GM23248 (cell line): Measurements from ENCODE around the gene ACP6. TPM values are rescaled to one million over a fixed set of nuclear protein-coding genes. Genes with fewer than 3 reads are reported as not detected.

Experiments used
- DNase-seq: peaks from one replicate; pipeline ENCODE4 v3.0.0-alpha.2; 2015
- H2AFZ ChIP-seq: fragments of 200-600 bp; sonication (generic); 2 replicates; pipeline ENCODE4 v1.6.1; 2016; ENCODE audit warnings: antibody characterized with exemption
- H3F3A ChIP-seq: fragments of 200-600 bp; sonication (generic); 2 replicates; pipeline ENCODE4 v1.6.1; 2016; ENCODE audit warnings: mild to moderate bottlenecking, antibody characterized with exemption, mixed run types; ENCODE audit not compliant: insufficient read depth
- H3K27ac ChIP-seq: fragments of 200-600 bp; sonication (generic); 2 replicates; pipeline ENCODE4 v1.5.1; 2016; ENCODE audit warnings: mild to moderate bottlenecking
- H3K27me3 ChIP-seq: fragments of 200-600 bp; sonication (generic); replicated peaks from 2 replicates; pipeline ENCODE4 v1.6.1; 2016; ENCODE audit warnings: mild to moderate bottlenecking; ENCODE audit not compliant: insufficient read depth
- H3K36me3 ChIP-seq: fragments of 200-600 bp; sonication (generic); 2 replicates; pipeline ENCODE4 v1.6.1; 2016; ENCODE audit warnings: low read depth, mild to moderate bottlenecking
- H3K4me1 ChIP-seq: fragments of 200-600 bp; sonication (generic); 2 replicates; pipeline ENCODE4 v1.6.1; 2016; ENCODE audit warnings: mild to moderate bottlenecking; ENCODE audit not compliant: insufficient read depth
- H3K4me2 ChIP-seq: fragments of 200-600 bp; sonication (generic); one replicate; pipeline ENCODE4 v1.6.1; 2016; ENCODE audit warnings: mild to moderate bottlenecking; ENCODE audit not compliant: unreplicated experiment
- H3K4me3 ChIP-seq: fragments of 200-600 bp; sonication (generic); 2 replicates; pipeline ENCODE4 v1.5.1; 2016; ENCODE audit warnings: mild to moderate bottlenecking
- H3K79me2 ChIP-seq: fragments of 200-600 bp; sonication (generic); 2 replicates; pipeline ENCODE4 v1.6.1; 2016; ENCODE audit warnings: mild to moderate bottlenecking; ENCODE audit not compliant: insufficient read depth
- H3K9ac ChIP-seq: fragments of 200-600 bp; sonication (generic); 2 replicates; pipeline ENCODE4 v1.6.1; 2016; ENCODE audit warnings: mild to moderate bottlenecking
- H3K9me2 ChIP-seq: fragments of 200-600 bp; sonication (generic); 2 replicates; pipeline ENCODE4 v1.6.1; 2016; ENCODE audit warnings: mixed run types, mild to moderate bottlenecking, moderate library complexity; ENCODE audit not compliant: insufficient read depth
- H3K9me3 ChIP-seq: fragments of 200-600 bp; sonication (generic); one replicate; pipeline ENCODE4 v1.6.1; 2017; ENCODE audit warnings: low read depth
- H4K20me1 ChIP-seq: fragments of 200-600 bp; sonication (generic); 2 replicates; pipeline ENCODE4 v1.6.0; 2016; ENCODE audit not compliant: insufficient read depth
- EZH2 ChIP-seq: fragments of 200-600 bp; sonication (generic); IDR thresholded peaks from 2 replicates; pipeline ENCODE4 v1.6.1; 2018; ENCODE audit warnings: antibody characterized with exemption, mild to moderate bottlenecking; ENCODE audit not compliant: insufficient read depth, poor library complexity, severe bottlenecking
- EZH2phosphoT487 ChIP-seq: fragments of 200-600 bp; sonication (generic); IDR thresholded peaks from 2 replicates; pipeline ENCODE4 v1.6.1; 2018; ENCODE audit warnings: antibody characterized with exemption, moderate library complexity, mild to moderate bottlenecking, low read depth; ENCODE audit not compliant: insufficient read depth
- WGBS, 2 experiments: methylation state at CpG; one replicate each; pipeline ENCODE4 v1.1.6; 2015 to 2017; ENCODE audit warnings: low lambda C conversion rate in 2 of 2, low coverage in 1 of 2; ENCODE audit errors: missing lambda C conversion rate in 2 of 2; 5-methylcytosine and 5-hydroxymethylcytosine counted together
- in situ Hi-C: fragments of 300-500 bp; cut with MboI; formaldehyde crosslinking; loops from 2 replicates; pipeline ENCODE4 v1.15.0; 2020
- polyA plus RNA-seq: library from polyadenylated mRNA; unstranded; fragments of >200 nt; fragmentation: Nextera tagmentation; extraction: Ambion mirVana; gene quantifications from 2 replicates; pipeline ENCODE4 v1.2.1, GENCODE V29; 2016
- total RNA-seq: library from RNA; depleted of rRNA; stranded (reverse); fragments of >200 nt; shearing (Covaris generic); gene quantifications from 2 replicates; pipeline ENCODE4 v1.2.3, GENCODE V29; 2014; rRNA removed

Gene ACP6
- total RNA-seq (6.1 and 9.1 TPM in 2 replicates), polyA plus RNA-seq (9.3 and 11.0 TPM in 2 replicates)

DNA sequence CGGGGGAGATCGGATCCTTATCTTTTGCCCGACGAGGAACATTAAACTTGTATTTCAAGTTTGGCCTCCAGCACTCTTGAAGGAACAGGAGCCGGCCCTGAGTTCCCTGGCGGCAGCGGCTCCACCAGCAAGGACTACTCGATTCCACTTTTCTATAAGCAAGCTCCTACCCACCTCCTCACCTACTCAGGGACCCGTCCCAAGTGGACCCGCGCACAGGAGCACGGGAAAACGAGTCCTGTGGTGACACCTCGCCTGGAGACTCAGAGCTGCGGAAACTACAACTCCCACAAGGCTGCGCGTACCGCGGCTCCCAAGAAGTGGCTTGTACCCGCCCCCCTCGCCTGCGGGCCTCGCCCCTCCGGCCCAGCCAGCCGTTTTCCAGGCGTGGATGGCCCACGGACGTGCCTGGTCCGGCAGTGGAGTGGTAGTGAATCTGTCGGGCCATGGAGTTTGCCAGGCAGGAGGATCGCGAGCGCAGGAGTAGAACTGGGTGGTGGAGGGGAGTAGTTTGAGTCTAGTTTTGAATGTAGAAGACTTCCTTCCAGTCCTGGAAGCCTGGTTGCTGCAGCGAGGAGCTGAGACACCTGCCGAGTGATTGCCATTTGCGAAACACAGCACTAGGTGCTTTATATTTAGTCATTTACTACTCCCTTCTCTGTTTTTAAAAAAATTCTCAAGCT, at the start of gene ACP6:
Gene ACP6 (minus strand): TSS at position 206 of the 683 bp plus-strand sequence. CDS start 476 bp downstream, outside the sequence.
- in situ Hi-C loops = no loop called here
- H3K4me3 ChIP-seq = peak within 1 kb of the TSS; percentile 83
- no peaks in the 10 kb centered on the region for H4K20me1 ChIP-seq
- peak; percentile 95 for DNase-seq
- 7 to 9% methylated on average over 32 to 36 of the region's 36 CpGs for WGBS, 2 experiments
- H3K4me1 ChIP-seq = peaks cover 27% of the 10 kb centered on the region
- peaks cover 12% of the 10 kb centered on the region; the same call in 1 of the 2 replicates for H3K79me2 ChIP-seq
- TF ChIP-seq EZH2phosphoT487 (no peak), EZH2 (no peak)
- no peaks in the 10 kb centered on the region for H3K36me3 ChIP-seq
- peak within 1 kb of the TSS; percentile 65 for H3K9ac ChIP-seq
- H3K4me2 ChIP-seq = peak within 1 kb of the TSS; percentile 96
- no peaks in the 10 kb centered on the region for H3K9me3 ChIP-seq
- H3K9me2 ChIP-seq = no peaks in the 10 kb centered on the region
- peaks cover 22% of the 10 kb centered on the region for H3F3A ChIP-seq
- H3K27ac ChIP-seq = no peak within 1 kb of the TSS
- H2AFZ ChIP-seq = peak within 1 kb of the TSS; percentile 99
- no peaks in the 10 kb centered on the region for H3K27me3 ChIP-seq

DNA sequence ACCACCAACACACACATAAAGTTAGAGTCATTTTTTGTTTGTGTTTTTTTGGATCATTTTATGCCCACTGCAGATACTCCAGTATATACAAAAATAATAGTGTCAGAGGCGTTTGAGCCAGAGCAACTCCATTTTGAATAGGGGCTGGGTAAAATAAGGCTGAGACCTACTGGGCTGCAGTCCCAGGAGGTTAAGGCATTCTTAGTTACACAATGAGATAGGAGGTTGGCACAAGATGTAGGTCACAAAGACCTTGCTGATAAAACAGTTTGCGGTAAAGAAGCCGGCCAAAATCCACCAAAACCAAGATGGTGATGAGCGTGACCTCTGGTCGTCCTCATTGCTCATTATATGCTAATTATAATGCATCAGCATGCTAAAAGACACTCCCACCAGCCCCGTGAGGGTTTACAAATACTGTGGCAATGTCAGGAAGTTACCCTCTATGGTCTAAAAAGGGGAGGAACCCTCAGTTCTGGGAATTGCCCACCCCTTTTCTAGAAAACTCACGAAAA, 49.4 kb upstream of the ACP6 start:
- H3K4me2 ChIP-seq = no peak overlapping the region
- H3K4me3 ChIP-seq = no peak overlapping the region
- no peaks in the 10 kb centered on the region for H3K36me3 ChIP-seq
- H3K27me3 ChIP-seq = peaks cover 8% of the 10 kb centered on the region; the same call in 1 of the 2 replicates
- H3K9me3 ChIP-seq = no peaks in the 10 kb centered on the region
- H3K9me2 ChIP-seq = no peaks in the 10 kb centered on the region
- DNase-seq = no peak
- H2AFZ ChIP-seq = no peak overlapping the region
- H3K79me2 ChIP-seq = no peaks in the 10 kb centered on the region
- H3K27ac ChIP-seq = no peak overlapping the region
- no peaks in the 10 kb centered on the region for H3K4me1 ChIP-seq
- TF ChIP-seq EZH2 (no peak), EZH2phosphoT487 (no peak)
- no peak overlapping the region for H3K9ac ChIP-seq
- WGBS, 2 experiments = 35 to 37% methylated on average over 7 of the region's 7 CpGs
- no peaks in the 10 kb centered on the region for H4K20me1 ChIP-seq
- no peaks in the 10 kb centered on the region for H3F3A ChIP-seq
- in situ Hi-C loops = no loop called here

DNA sequence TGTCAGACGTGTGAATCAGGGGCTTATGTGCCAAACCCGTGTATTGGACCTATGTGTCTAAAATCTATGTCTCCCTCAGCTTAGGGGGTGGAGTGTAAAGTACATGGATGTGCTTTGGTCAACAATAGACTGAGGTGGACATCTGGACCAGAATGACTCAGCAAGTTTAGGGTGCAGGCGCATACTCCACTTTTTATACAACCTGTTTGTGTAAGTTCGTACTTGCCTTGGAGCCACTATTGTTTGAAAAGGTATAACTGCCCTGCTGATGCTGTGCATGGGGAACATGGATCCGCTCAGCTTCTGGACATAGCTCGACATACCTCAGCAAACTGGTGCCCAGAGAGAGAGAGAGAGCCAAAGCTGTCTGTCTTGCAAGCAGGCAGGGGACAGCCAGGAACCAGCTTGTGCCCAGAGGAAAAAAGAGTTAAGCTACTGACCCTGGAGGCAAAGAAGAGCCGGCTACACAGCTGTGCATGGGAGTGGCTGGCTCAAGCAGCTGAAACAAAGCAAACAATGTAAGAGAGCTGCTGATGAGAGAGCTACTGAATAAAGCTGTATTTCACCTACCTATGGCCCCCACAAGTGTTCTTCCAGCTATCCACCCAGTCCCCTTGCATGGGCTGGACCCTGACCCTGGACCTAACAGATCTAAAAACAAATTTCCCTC, 48.8 kb upstream of the ACP6 start:
- no peak overlapping the region for H3K9ac ChIP-seq
- DNase-seq = no peak
- in situ Hi-C loops = no loop called here
- no peaks in the 10 kb centered on the region for H4K20me1 ChIP-seq
- no peak overlapping the region for H3K4me2 ChIP-seq
- H3K9me3 ChIP-seq = no peaks in the 10 kb centered on the region
- no peaks in the 10 kb centered on the region for H3K79me2 ChIP-seq
- H2AFZ ChIP-seq = no peak overlapping the region
- H3K4me3 ChIP-seq = no peak overlapping the region
- H3K36me3 ChIP-seq = no peaks in the 10 kb centered on the region
- H3K9me2 ChIP-seq = no peaks in the 10 kb centered on the region
- no peak for TF ChIP-seq EZH2
- TF ChIP-seq EZH2phosphoT487 = no peak
- no peaks in the 10 kb centered on the region for H3K4me1 ChIP-seq
- H3F3A ChIP-seq = no peaks in the 10 kb centered on the region
- peaks cover 8% of the 10 kb centered on the region for H3K27me3 ChIP-seq
- no peak overlapping the region for H3K27ac ChIP-seq
- WGBS, 2 experiments = 64 to 74% methylated on average over 7 of the region's 7 CpGs

DNA sequence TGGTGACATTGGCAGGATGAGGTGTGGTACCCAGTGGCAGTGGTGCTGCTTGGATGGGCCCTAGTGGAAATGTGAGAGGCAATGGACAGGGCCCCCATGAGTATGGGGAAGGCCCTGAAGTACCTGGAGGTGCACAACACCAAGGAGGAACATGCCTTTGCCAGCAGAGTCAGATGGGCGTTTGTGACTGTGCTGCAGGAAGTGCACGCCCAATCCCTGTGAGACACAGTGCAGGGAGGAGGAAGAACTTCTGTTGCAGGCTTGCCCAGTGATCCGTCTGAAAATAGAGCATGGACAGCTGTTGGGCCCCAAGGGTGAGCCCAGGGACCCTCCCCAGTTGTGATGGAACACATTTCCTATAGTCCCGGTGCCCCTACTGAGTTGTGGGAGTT, 47.4 kb upstream of the ACP6 start:
- H3K27me3 ChIP-seq = peaks cover 8% of the 10 kb centered on the region
- 42 to 52% methylated on average over 4 of the region's 4 CpGs for WGBS, 2 experiments
- no peaks in the 10 kb centered on the region for H4K20me1 ChIP-seq
- no peak for DNase-seq
- H3K27ac ChIP-seq = no peak overlapping the region
- H3K9me2 ChIP-seq = no peaks in the 10 kb centered on the region
- H3F3A ChIP-seq = no peaks in the 10 kb centered on the region
- H3K79me2 ChIP-seq = no peaks in the 10 kb centered on the region
- no peak for TF ChIP-seq EZH2phosphoT487
- TF ChIP-seq EZH2 = no peak
- in situ Hi-C loops = no loop called here
- no peak overlapping the region for H2AFZ ChIP-seq
- no peak overlapping the region for H3K4me3 ChIP-seq
- H3K4me2 ChIP-seq = no peak overlapping the region
- no peaks in the 10 kb centered on the region for H3K36me3 ChIP-seq
- H3K9me3 ChIP-seq = no peaks in the 10 kb centered on the region
- no peak overlapping the region for H3K9ac ChIP-seq
- H3K4me1 ChIP-seq = no peaks in the 10 kb centered on the region
